GM18520 (cell line): Measurements from ENCODE around the gene URB2.

Experiments used
- ATAC-seq: cut with Tn5 transposase; IDR thresholded peaks from one replicate; pipeline ENCODE4 v1.9.1; 2021; ENCODE audit not compliant: unreplicated experiment

The URB2 gene

GRCh38 chr1:229643996-229644745 lies 18.1 kb downstream of the URB2 start:
- ATAC-seq, result no peak

GRCh38 chr1:229645324-229645993 lies 19.4 kb downstream of the URB2 start:
- ATAC-seq, result no peak

- ATAC-seq, result no peak
Measured at GRCh38 chr1:229648406-229648805, 22.4 kb downstream of the URB2 start.

- no peak for ATAC-seq
Measured at GRCh38 chr1:229650045-229650444, 24.0 kb downstream of the URB2 start.

- ATAC-seq, result no peak
Measured at GRCh38 chr1:229651546-229651945, 25.5 kb downstream of the URB2 start.

- ATAC-seq, result no peak
Measured at GRCh38 chr1:229653420-229653819, 27.4 kb downstream of the URB2 start.

GRCh38 chr1:229655781-229656180 lies 29.7 kb downstream of the URB2 start:
- no peak for ATAC-seq

- ATAC-seq, result no peak
Measured at GRCh38 chr1:229657993-229658755, 32.1 kb downstream of the URB2 start.

GRCh38 chr1:229661022-229661877 lies 35.2 kb downstream of the URB2 start:
- peak; percentile 42 for ATAC-seq

- no peak for ATAC-seq
Measured at GRCh38 chr1:229661897-229662296, 35.9 kb downstream of the URB2 start.

GRCh38 chr1:229664133-229664689 lies 38.2 kb downstream of the URB2 start:
- peak; percentile 47 for ATAC-seq

- ATAC-seq, result no peak
Measured at GRCh38 chr1:229665912-229666558, 40.0 kb downstream of the URB2 start.

- no peak for ATAC-seq
Measured at GRCh38 chr1:229666585-229666984, 40.5 kb downstream of the URB2 start.

- ATAC-seq, result no peak
Measured at GRCh38 chr1:229669333-229669732, 43.3 kb downstream of the URB2 start.

- ATAC-seq, result no peak
Measured at GRCh38 chr1:229671310-229671709, 45.3 kb downstream of the URB2 start.

- ATAC-seq, result no peak
Measured at GRCh38 chr1:229672246-229672645, 46.2 kb downstream of the URB2 start.

GRCh38 chr1:229674042-229674441 lies 48.0 kb downstream of the URB2 start:
- no peak for ATAC-seq

GRCh38 chr1:229675396-229675795 lies 49.3 kb downstream of the URB2 start:
- no peak for ATAC-seq

GRCh38 chr1:229685149-229685548 lies 59.1 kb downstream of the URB2 start:
- ATAC-seq, result no peak

GRCh38 chr1:229689273-229689672 lies 63.2 kb downstream of the URB2 start:
- ATAC-seq, result no peak
